Measurements from ENCODE around the gene HBG1. TPM values are rescaled to one million over a fixed set of nuclear protein-coding genes. Genes with fewer than 3 reads are reported as not detected.

HBG1 gene
- total RNA-seq, 1 experiment from 2014 or later = not detected

DNA sequence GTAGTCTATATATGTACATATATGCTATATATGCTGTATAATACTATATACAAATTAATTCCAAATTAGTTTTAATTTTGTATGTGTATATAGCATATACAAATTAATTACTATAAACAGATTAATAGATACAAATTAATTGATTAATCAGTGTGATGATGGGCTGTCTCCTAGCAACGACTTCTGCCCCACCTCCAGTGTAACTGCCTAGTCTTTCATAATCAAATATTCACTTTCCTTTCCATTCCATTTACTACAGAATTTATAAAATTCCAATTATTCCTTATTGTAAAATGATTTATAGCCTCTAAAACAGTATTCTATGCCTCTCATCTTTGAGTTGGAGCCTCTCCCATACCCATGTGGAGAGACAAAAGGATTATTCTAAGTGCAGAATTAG is 16.4 kb downstream of the HBG1 start:
- Histone ChIP-seq H2AK5ac (ENCODE audit: insufficient read length, low read length) (no peak overlapping the region), H2BK15ac (ENCODE audit: low read depth, low read length) (no peak overlapping the region), H3K56ac (ENCODE audit: insufficient read length, low read depth, low read length) (no peak overlapping the region), H4K5ac (ENCODE audit: insufficient read length, low read depth, low read length) (no peak overlapping the region), H3K23me2 (ENCODE audit: insufficient read length, low read depth, low read length, poor library complexity, severe bottlenecking) (no peaks in the 10 kb centered on the region), H2AFZ (ENCODE audit: low read length) (no peak overlapping the region), H3K4ac (ENCODE audit: low read depth, low read length) (no peak overlapping the region), H2BK12ac (ENCODE audit: insufficient read length, low read depth, low read length) (no peak overlapping the region), H3K9me3 (ENCODE audit: control insufficient read depth, low read depth, low read length) (no peaks in the 10 kb centered on the region), H3K4me2 (ENCODE audit: insufficient read depth, insufficient read length, low read length) (no peak overlapping the region), H2BK5ac (ENCODE audit: insufficient read length, low read length) (no peak overlapping the region), H3K27ac (ENCODE audit: insufficient read length, low read depth, low read length) (no peak overlapping the region), H4K91ac (ENCODE audit: insufficient read length, low read depth, low read length) (no peak overlapping the region), H4K8ac (replicated peaks; ENCODE audit: insufficient read length, low read depth, low read length) (no peak overlapping the region), H3K79me1 (ENCODE audit: insufficient read depth, low read depth, low read length, poor library complexity, severe bottlenecking) (no peaks in the 10 kb centered on the region), H3K18ac (ENCODE audit: insufficient read length, low read depth, low read length) (no peak overlapping the region), H3K27me3 (ENCODE audit: insufficient read depth, low read length) (no peaks in the 10 kb centered on the region), H3K23ac (ENCODE audit: insufficient read length, low read depth, low read length) (no peak overlapping the region), H2BK120ac (ENCODE audit: low read depth, low read length, poor library complexity, severe bottlenecking) (no peak overlapping the region), H2BK20ac (ENCODE audit: low read depth, low read length, poor library complexity, severe bottlenecking) (no peak overlapping the region), H3K79me2 (ENCODE audit: insufficient read depth, low read length) (no peaks in the 10 kb centered on the region), H3T11ph (ENCODE audit: low read length) (no peak overlapping the region), H4K20me1 (ENCODE audit: control insufficient read depth, insufficient read depth, insufficient read length) (no peaks in the 10 kb centered on the region), H3K4me1 (ENCODE audit: insufficient read depth, low read length) (no peaks in the 10 kb centered on the region), H3K9ac (ENCODE audit: extremely low read depth, insufficient read length, low read length) (no peak overlapping the region), H3K14ac (ENCODE audit: insufficient read depth, low read length) (no peak overlapping the region)
- DNase-seq = no peak
- no CpG with 5 or more reads among the region's 1 CpG for WGBS (ENCODE audit: extremely low coverage, insufficient read length, low lambda C conversion rate)
- Mint-ChIP-seq H3K4me3 (no peak overlapping the region), H3K9me3 (no peaks in the 10 kb centered on the region), H3K27ac (no peak overlapping the region), H3K36me3 (ENCODE audit: insufficient read depth in 1 of 3, low read depth in 3 of 3) (no peaks in the 10 kb centered on the region), H3K27me3 (ENCODE audit: low read depth) (peaks cover 6% of the 10 kb centered on the region), H3K4me1 (no peaks in the 10 kb centered on the region)
- TF ChIP-seq, protein P1, sequence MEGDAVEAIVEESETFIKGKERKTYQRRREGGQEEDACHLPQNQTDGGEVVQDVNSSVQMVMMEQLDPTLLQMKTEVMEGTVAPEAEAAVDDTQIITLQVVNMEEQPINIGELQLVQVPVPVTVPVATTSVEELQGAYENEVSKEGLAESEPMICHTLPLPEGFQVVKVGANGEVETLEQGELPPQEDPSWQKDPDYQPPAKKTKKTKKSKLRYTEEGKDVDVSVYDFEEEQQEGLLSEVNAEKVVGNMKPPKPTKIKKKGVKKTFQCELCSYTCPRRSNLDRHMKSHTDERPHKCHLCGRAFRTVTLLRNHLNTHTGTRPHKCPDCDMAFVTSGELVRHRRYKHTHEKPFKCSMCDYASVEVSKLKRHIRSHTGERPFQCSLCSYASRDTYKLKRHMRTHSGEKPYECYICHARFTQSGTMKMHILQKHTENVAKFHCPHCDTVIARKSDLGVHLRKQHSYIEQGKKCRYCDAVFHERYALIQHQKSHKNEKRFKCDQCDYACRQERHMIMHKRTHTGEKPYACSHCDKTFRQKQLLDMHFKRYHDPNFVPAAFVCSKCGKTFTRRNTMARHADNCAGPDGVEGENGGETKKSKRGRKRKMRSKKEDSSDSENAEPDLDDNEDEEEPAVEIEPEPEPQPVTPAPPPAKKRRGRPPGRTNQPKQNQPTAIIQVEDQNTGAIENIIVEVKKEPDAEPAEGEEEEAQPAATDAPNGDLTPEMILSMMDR (conservative IDR thresholded peaks at IDR 0.05) = no peak
